HG03025 (cell line): ENCODE measurements around the gene GNAI2.
"Not testable (repeated sequence)": the region's sequence is repeated elsewhere in the genome, so short reads cannot be mapped to it uniquely, and the experiment has no call there.

Experiments used
- ATAC-seq: cut with Tn5 transposase; IDR thresholded peaks from one replicate; pipeline ENCODE4 v1.9.1; 2021; ENCODE audit warnings: mild to moderate bottlenecking, moderate library complexity; ENCODE audit not compliant: unreplicated experiment, low FRiP score

GNAI2 gene

GRCh38 chr3:50261505-50261904, 25.5 kb downstream of the GNAI2 start:
- ATAC-seq: no peak

GRCh38 chr3:50262200-50262599, 26.2 kb downstream of the GNAI2 start:
- ATAC-seq: not testable (repeated sequence)

- no peak for ATAC-seq
Measured at GRCh38 chr3:50262778-50263177, 26.8 kb downstream of the GNAI2 start.

- no peak for ATAC-seq
Measured at GRCh38 chr3:50263478-50264382, 27.7 kb downstream of the GNAI2 start.

- no peak for ATAC-seq
Measured at GRCh38 chr3:50264383-50264963, 28.5 kb downstream of the GNAI2 start.

GRCh38 chr3:50264964-50265485, 29.0 kb downstream of the GNAI2 start:
- no peak for ATAC-seq

- no peak for ATAC-seq
Measured at GRCh38 chr3:50265571-50265970, 29.6 kb downstream of the GNAI2 start.

- ATAC-seq: no peak
Measured at GRCh38 chr3:50266017-50266416, 30.0 kb downstream of the GNAI2 start.

- no peak for ATAC-seq
Measured at GRCh38 chr3:50266836-50267235, 30.8 kb downstream of the GNAI2 start.

GRCh38 chr3:50267280-50267913, 31.4 kb downstream of the GNAI2 start:
- no peak for ATAC-seq

GRCh38 chr3:50268276-50268675, 32.3 kb downstream of the GNAI2 start:
- ATAC-seq: no peak

- no peak for ATAC-seq
Measured at GRCh38 chr3:50268703-50269451, 32.9 kb downstream of the GNAI2 start, which contains the start of gene SEMA3B. Gene SEMA3B, plus strand, starts transcription at chr3:50269147. Its CDS starts 94 bp downstream, at chr3:50269241.

GRCh38 chr3:50269460-50269859, 33.5 kb downstream of the GNAI2 start:
- no peak for ATAC-seq

GRCh38 chr3:50269977-50270413, 34.0 kb downstream of the GNAI2 start:
- ATAC-seq: no peak

- ATAC-seq: no peak
Measured at GRCh38 chr3:50270422-50271224, 34.6 kb downstream of the GNAI2 start.

- no peak for ATAC-seq
Measured at GRCh38 chr3:50271314-50271936, 35.4 kb downstream of the GNAI2 start.

- not testable (repeated sequence) for ATAC-seq
Measured at GRCh38 chr3:50272538-50272910, 36.5 kb downstream of the GNAI2 start.

- no peak for ATAC-seq
Measured at GRCh38 chr3:50272911-50273688, 37.1 kb downstream of the GNAI2 start.
